Right lobe of liver (tissue), 4 donors: ENCODE results near the gene ZNF655.

Experiments used
- POLR2A ChIP-seq: fragments of 450-650 bp; IDR thresholded peaks from one replicate; pipeline ENCODE4 v1.6.1; 2017; ENCODE audit warnings: antibody characterized with exemption, mild to moderate bottlenecking
- TF ChIP-seq, protein P1 (sequence below), 4 donors: fragments of 200-600 bp in 3 of 4; fragments of 450-650 bp in 1 of 4; IDR thresholded peaks; one replicate each; pipeline versions ENCODE4 v1.5.1 to v1.8.0; 2016 to 2022; ENCODE audit warnings: antibody characterized with exemption in 4 of 4, mild to moderate bottlenecking in 2 of 4
- donor health status: DM: no; HTN: no; CAD: no.
- donor health status: DM: no; HTN: no; CAD: no.
- donor health status: DM: no; HTN: yes; CAD: no.

GRCh38 chr7:99554939-99555338, 3.5 kb upstream of the ZNF655 start:
- TF ChIP-seq, protein P1, sequence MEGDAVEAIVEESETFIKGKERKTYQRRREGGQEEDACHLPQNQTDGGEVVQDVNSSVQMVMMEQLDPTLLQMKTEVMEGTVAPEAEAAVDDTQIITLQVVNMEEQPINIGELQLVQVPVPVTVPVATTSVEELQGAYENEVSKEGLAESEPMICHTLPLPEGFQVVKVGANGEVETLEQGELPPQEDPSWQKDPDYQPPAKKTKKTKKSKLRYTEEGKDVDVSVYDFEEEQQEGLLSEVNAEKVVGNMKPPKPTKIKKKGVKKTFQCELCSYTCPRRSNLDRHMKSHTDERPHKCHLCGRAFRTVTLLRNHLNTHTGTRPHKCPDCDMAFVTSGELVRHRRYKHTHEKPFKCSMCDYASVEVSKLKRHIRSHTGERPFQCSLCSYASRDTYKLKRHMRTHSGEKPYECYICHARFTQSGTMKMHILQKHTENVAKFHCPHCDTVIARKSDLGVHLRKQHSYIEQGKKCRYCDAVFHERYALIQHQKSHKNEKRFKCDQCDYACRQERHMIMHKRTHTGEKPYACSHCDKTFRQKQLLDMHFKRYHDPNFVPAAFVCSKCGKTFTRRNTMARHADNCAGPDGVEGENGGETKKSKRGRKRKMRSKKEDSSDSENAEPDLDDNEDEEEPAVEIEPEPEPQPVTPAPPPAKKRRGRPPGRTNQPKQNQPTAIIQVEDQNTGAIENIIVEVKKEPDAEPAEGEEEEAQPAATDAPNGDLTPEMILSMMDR (IDR thresholded peaks at IDR 0.05), result no peak
- TF ChIP-seq POLR2A, result no peak
